Measurements from ENCODE around the gene KIF26B.

The KIF26B gene

DNA sequence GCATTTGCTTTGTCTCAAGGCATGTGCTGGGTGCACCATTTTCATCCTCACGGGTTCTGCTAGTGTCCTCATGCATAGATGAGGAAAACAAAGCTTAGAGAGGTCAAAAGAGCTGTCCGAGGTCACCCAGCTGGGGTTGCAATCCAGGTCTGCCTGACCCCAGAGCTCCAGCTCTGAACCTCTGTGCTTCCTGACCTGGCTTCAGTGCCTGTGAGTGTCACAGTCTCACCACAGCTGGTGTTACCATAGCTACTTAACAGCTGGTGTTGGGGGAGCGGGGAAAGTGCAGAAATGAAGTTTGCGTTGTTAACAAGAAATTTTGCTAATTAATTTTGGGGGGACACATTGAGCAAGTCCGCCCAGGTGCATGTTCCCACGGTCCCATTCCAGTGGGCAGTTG lies 328.5 kb downstream of the KIF26B start:
- TF ChIP-seq YY1 (IDR thresholded peaks at IDR 0.05; ENCODE audit: insufficient read depth, insufficient read length) (no peak), SUZ12 (IDR thresholded peaks at IDR 0.05; ENCODE audit: extremely low read depth, insufficient read depth, insufficient read length) (no peak), ZNF274 (IDR thresholded peaks at IDR 0.05; ENCODE audit: low read depth, low read length) (no peak)
- no peak overlapping the region for H3K4me3 ChIP-seq (ENCODE audit: insufficient read length, low read depth)
- no peaks in the 10 kb centered on the region for H3K27me3 ChIP-seq (ENCODE audit: insufficient read depth, insufficient read length)
- peaks cover 6% of the 10 kb centered on the region for H3K4me1 ChIP-seq (ENCODE audit: insufficient read depth, insufficient read length)
- no peak overlapping the region for H3K9ac ChIP-seq (ENCODE audit: insufficient read length, low read depth)
- DNase-seq (ENCODE audit: low read depth, low spot score), result no peak
- H3K36me3 ChIP-seq (ENCODE audit: insufficient read depth, insufficient read length, low read length), result no peaks in the 10 kb centered on the region
- no peaks in the 10 kb centered on the region for H3K9me3 ChIP-seq (ENCODE audit: insufficient read depth, low read length)

DNA sequence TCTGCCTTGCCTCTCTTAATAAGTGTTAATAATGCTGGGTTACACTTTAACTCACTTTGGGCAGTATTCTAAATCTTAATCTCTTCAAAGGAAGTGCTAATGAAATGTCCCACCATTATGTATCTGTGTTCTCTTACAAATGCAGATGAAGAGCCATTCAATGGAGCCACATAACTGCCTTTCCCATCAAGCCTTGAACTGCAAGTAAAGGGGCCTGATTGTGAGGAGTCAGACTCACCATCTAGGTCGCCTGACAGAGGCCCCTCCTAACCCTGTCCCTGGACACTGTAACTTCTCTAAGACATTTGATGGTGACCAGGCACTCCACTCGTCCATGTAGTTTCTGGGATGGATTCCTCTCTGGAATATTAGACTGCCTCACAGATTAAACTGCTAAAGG lies 329.4 kb downstream of the KIF26B start:
- no peaks in the 10 kb centered on the region for H3K36me3 ChIP-seq (ENCODE audit: insufficient read depth, insufficient read length, low read length)
- TF ChIP-seq ZNF274 (IDR thresholded peaks at IDR 0.05; ENCODE audit: low read depth, low read length) (no peak), YY1 (IDR thresholded peaks at IDR 0.05; ENCODE audit: insufficient read depth, insufficient read length) (no peak), SUZ12 (IDR thresholded peaks at IDR 0.05; ENCODE audit: extremely low read depth, insufficient read depth, insufficient read length) (no peak)
- no peaks in the 10 kb centered on the region for H3K9me3 ChIP-seq (ENCODE audit: insufficient read depth, low read length)
- H3K27me3 ChIP-seq (ENCODE audit: insufficient read depth, insufficient read length), result no peaks in the 10 kb centered on the region
- peak; percentile 93 for DNase-seq (ENCODE audit: low read depth, low spot score)
- no peak overlapping the region for H3K4me3 ChIP-seq (ENCODE audit: insufficient read length, low read depth)
- no peak overlapping the region for H3K9ac ChIP-seq (ENCODE audit: insufficient read length, low read depth)
- H3K4me1 ChIP-seq (ENCODE audit: insufficient read depth, insufficient read length), result peaks cover 6% of the 10 kb centered on the region

DNA sequence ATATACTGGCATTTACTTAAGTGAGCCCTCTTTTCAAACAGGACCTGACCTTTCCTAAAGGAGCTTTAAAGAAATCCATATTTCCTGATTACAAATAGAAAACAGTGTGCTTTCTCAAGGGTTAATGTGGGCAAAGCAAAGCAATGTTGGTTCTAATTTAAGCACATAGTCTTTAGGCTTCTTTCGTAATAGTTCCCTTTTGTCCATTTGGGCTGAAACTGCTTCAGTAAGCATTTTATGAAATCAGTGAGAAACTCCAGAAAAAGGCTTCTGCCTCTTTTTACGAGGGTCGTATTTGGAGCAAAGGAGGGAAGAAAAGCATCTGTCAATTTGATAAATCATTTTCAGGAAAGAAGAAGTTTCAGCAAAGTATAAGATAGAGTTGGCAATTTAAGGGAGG lies 331.2 kb downstream of the KIF26B start:
- no peak for DNase-seq (ENCODE audit: low read depth, low spot score)
- H3K4me1 ChIP-seq (ENCODE audit: insufficient read depth, insufficient read length), result peaks cover 6% of the 10 kb centered on the region
- H3K9ac ChIP-seq (ENCODE audit: insufficient read length, low read depth), result no peak overlapping the region
- TF ChIP-seq ZNF274 (IDR thresholded peaks at IDR 0.05; ENCODE audit: low read depth, low read length) (no peak), YY1 (IDR thresholded peaks at IDR 0.05; ENCODE audit: insufficient read depth, insufficient read length) (no peak), SUZ12 (IDR thresholded peaks at IDR 0.05; ENCODE audit: extremely low read depth, insufficient read depth, insufficient read length) (no peak)
- H3K4me3 ChIP-seq (ENCODE audit: insufficient read length, low read depth), result no peak overlapping the region
- H3K9me3 ChIP-seq (ENCODE audit: insufficient read depth, low read length), result no peaks in the 10 kb centered on the region
- H3K36me3 ChIP-seq (ENCODE audit: insufficient read depth, insufficient read length, low read length), result no peaks in the 10 kb centered on the region
- no peaks in the 10 kb centered on the region for H3K27me3 ChIP-seq (ENCODE audit: insufficient read depth, insufficient read length)

DNA sequence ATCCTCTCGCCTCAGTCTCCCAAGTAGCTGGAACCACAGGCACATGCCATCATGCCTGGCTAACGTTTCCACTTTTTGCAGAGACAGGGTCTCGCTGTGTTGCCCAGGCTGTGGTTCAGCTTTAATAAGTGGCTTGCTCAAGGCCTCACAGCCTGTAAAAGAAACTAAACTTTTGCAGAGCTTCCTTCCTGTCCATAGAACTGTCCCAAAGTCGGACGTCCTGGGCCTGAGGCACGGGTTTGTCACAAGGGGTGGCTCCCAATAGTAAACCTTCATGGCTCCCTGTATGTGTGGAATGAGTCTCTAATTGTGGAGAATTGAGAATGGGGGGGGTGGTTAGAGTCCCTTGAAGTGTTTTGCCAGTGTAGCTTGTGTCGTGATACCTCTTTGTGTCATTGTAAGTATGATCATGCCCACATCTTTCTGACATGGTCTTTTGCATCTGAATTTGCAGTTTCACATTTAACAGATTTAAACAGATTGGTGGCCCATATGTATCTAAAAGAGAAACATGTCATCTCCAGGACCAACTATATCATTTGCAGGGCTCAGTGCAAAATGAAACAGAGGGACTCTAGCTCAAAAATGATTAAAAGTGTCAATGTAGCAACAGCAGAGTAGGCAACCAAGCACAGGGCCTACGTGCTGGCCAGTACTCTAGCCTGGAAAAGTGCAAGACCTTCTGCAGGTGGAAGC lies 332.1 kb downstream of the KIF26B start:
- Histone ChIP-seq H3K9ac (ENCODE audit: insufficient read length, low read depth) (no peak overlapping the region), H3K36me3 (ENCODE audit: insufficient read depth, insufficient read length, low read length) (no peaks in the 10 kb centered on the region), H3K4me1 (ENCODE audit: insufficient read depth, insufficient read length) (peaks cover 6% of the 10 kb centered on the region), H3K9me3 (ENCODE audit: insufficient read depth, low read length) (no peaks in the 10 kb centered on the region), H3K27me3 (ENCODE audit: insufficient read depth, insufficient read length) (no peaks in the 10 kb centered on the region), H3K4me3 (ENCODE audit: insufficient read length, low read depth) (no peak overlapping the region)
- TF ChIP-seq ZNF274 (IDR thresholded peaks at IDR 0.05; ENCODE audit: low read depth, low read length) (no peak), SUZ12 (IDR thresholded peaks at IDR 0.05; ENCODE audit: extremely low read depth, insufficient read depth, insufficient read length) (no peak), YY1 (IDR thresholded peaks at IDR 0.05; ENCODE audit: insufficient read depth, insufficient read length) (no peak)
- DNase-seq (ENCODE audit: low read depth, low spot score), result no peak

DNA sequence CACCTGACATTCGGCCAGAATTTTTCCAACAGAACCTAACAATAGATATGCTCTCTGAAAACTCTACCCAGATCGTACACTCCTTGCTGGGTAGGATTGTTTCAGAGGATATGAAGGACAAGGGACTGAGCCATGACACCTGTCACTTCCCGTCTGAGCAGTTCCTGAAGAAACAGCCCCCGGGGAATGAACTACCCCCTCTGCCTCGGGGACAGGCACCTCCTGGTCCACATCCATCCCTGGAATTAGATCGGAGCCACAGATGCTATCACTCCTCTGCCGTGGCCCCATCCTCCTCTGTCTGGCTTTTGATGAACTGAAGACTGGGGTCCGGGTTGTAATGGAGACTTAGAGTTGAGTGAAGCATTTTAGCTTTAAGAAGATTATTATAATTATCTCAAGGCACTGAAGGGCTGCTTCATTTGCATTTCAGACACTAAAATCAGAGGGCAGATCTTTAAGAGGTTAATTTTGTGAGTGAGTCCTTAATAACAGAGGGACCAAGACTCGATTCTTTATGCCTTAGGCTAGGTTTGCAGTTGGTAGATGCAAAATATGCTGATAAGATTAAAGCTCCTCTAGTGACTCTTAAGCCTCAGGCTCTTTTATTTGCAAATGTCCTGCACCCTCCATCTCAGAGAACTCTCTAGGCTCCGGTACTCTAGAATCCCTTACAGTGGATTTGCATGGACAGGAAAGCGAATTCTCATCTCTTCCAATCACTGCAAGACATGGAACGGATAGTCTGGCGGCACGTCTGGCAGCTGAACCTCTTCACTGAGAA lies 333.8 kb downstream of the KIF26B start:
- Histone ChIP-seq H3K4me1 (ENCODE audit: insufficient read depth, insufficient read length) (peaks cover under 1% of the 10 kb centered on the region), H3K36me3 (ENCODE audit: insufficient read depth, insufficient read length, low read length) (no peaks in the 10 kb centered on the region), H3K4me3 (ENCODE audit: insufficient read length, low read depth) (no peak overlapping the region), H3K27me3 (ENCODE audit: insufficient read depth, insufficient read length) (no peaks in the 10 kb centered on the region), H3K9me3 (ENCODE audit: insufficient read depth, low read length) (no peaks in the 10 kb centered on the region), H3K9ac (ENCODE audit: insufficient read length, low read depth) (no peak overlapping the region)
- DNase-seq (ENCODE audit: low read depth, low spot score), result no peak
- no peak for TF ChIP-seq YY1 (IDR thresholded peaks at IDR 0.05; ENCODE audit: insufficient read depth, insufficient read length)
- TF ChIP-seq SUZ12 (IDR thresholded peaks at IDR 0.05; ENCODE audit: extremely low read depth, insufficient read depth, insufficient read length), result no peak
- no peak for TF ChIP-seq ZNF274 (IDR thresholded peaks at IDR 0.05; ENCODE audit: low read depth, low read length)

DNA sequence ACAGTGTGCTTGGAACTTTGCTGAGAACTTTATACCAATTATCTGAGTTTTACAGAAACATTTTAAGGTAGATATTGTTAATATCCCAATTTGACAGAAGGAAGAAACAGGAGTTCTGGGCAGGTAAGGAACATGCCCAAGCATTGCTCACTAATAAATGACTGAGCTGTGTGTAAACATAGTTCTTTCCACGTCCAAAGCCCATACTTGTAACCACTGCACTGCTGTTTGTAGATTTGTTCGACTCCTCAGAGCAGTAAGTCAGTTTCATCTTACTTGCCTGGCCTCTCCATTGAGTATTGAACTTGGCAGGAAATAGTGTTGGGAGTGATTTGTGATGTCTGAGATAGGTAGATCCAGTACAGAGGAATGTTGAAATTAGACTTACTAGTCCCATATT lies 335.1 kb downstream of the KIF26B start:
- TF ChIP-seq SUZ12 (IDR thresholded peaks at IDR 0.05; ENCODE audit: extremely low read depth, insufficient read depth, insufficient read length), result no peak
- no peak for TF ChIP-seq YY1 (IDR thresholded peaks at IDR 0.05; ENCODE audit: insufficient read depth, insufficient read length)
- TF ChIP-seq ZNF274 (IDR thresholded peaks at IDR 0.05; ENCODE audit: low read depth, low read length), result no peak
- H3K27me3 ChIP-seq (ENCODE audit: insufficient read depth, insufficient read length), result no peaks in the 10 kb centered on the region
- H3K9me3 ChIP-seq (ENCODE audit: insufficient read depth, low read length), result no peaks in the 10 kb centered on the region
- no peak overlapping the region for H3K9ac ChIP-seq (ENCODE audit: insufficient read length, low read depth)
- H3K4me3 ChIP-seq (ENCODE audit: insufficient read length, low read depth), result no peak overlapping the region
- H3K36me3 ChIP-seq (ENCODE audit: insufficient read depth, insufficient read length, low read length), result no peaks in the 10 kb centered on the region
- DNase-seq (ENCODE audit: low read depth, low spot score), result no peak
- no peaks in the 10 kb centered on the region for H3K4me1 ChIP-seq (ENCODE audit: insufficient read depth, insufficient read length)

DNA sequence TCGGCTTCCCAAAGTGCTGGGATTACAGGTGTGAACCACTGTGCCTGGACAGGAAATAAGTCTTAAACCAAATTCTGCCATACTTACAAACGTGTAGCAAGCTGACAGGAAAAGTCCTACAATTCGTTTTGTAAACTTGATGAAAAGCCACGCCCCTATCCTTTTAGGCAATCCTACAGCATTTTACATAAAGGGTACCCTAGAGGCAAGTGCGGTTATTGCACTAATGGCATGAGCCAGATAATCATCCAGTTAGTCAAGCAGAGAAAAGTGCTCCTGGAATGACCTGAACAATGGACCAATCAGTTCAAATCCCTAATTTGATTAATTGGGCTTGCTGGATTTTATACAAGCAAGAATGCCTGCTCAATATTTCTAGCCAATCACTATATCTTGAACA lies 338.2 kb downstream of the KIF26B start:
- no peaks in the 10 kb centered on the region for H3K9me3 ChIP-seq (ENCODE audit: insufficient read depth, low read length)
- no peaks in the 10 kb centered on the region for H3K4me1 ChIP-seq (ENCODE audit: insufficient read depth, insufficient read length)
- no peak for TF ChIP-seq ZNF274 (IDR thresholded peaks at IDR 0.05; ENCODE audit: low read depth, low read length)
- no peak for TF ChIP-seq YY1 (IDR thresholded peaks at IDR 0.05; ENCODE audit: insufficient read depth, insufficient read length)
- TF ChIP-seq SUZ12 (IDR thresholded peaks at IDR 0.05; ENCODE audit: extremely low read depth, insufficient read depth, insufficient read length), result no peak
- H3K27me3 ChIP-seq (ENCODE audit: insufficient read depth, insufficient read length), result no peaks in the 10 kb centered on the region
- no peak overlapping the region for H3K4me3 ChIP-seq (ENCODE audit: insufficient read length, low read depth)
- no peaks in the 10 kb centered on the region for H3K36me3 ChIP-seq (ENCODE audit: insufficient read depth, insufficient read length, low read length)
- H3K9ac ChIP-seq (ENCODE audit: insufficient read length, low read depth), result no peak overlapping the region
- no peak for DNase-seq (ENCODE audit: low read depth, low spot score)

Data from NT2/D1 (cell line).